Measurements from ENCODE around the gene LOXHD1. TPM values are rescaled to one million over a fixed set of nuclear protein-coding genes. Genes with fewer than 3 reads are reported as not detected.

Gene LOXHD1
- total and polyA plus RNA-seq, 2 donors from 2014 or later = 0.25 TPM; not detected in 1

DNA sequence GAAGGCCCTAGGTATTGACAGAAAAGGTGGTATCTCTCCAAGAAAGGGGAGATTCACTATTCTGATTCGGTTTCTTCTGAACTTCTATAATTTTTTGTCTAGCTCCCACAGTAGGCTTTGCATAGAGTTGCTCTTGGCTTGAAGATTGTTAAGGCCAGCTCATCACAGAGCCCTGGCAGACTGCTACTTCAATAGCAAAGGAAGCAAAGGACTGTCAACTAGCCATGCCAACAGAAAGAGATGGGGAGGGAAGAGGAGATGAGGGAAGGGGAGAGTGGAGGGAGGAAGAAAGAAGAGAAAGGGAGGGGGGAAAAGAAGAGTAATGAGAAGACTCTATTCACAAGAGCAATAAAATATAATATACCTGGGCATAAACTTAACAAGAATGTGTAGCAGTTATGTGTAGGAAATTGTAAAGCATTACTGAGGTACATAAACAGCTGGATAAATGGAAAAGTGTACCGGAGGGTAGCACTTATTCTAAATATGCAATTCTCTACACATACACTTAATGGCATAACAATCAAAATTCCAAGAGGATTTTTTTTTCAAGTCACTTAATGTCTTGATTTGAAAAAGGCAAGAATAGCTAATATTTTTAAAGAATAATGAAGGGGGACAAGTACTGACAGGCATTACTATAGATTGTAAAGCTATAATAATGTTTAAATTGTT is 102.5 kb downstream of the LOXHD1 start:
- intact Hi-C loops (cut with DNase I) = no loop called here
- TF ChIP-seq, protein P1, sequence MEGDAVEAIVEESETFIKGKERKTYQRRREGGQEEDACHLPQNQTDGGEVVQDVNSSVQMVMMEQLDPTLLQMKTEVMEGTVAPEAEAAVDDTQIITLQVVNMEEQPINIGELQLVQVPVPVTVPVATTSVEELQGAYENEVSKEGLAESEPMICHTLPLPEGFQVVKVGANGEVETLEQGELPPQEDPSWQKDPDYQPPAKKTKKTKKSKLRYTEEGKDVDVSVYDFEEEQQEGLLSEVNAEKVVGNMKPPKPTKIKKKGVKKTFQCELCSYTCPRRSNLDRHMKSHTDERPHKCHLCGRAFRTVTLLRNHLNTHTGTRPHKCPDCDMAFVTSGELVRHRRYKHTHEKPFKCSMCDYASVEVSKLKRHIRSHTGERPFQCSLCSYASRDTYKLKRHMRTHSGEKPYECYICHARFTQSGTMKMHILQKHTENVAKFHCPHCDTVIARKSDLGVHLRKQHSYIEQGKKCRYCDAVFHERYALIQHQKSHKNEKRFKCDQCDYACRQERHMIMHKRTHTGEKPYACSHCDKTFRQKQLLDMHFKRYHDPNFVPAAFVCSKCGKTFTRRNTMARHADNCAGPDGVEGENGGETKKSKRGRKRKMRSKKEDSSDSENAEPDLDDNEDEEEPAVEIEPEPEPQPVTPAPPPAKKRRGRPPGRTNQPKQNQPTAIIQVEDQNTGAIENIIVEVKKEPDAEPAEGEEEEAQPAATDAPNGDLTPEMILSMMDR (IDR thresholded peaks at IDR 0.05; ENCODE audit: borderline replicate concordance, extremely low read depth, insufficient read depth) = no peak
- no peak for DNase-seq

GRCh38 chr18:46550609-46551008 is 106.4 kb downstream of the LOXHD1 start:
- Histone ChIP-seq H3K9ac (ENCODE audit: low read length in 3 of 3) (no peak overlapping the region), H3K4me1 (ENCODE audit: control insufficient read depth in 2 of 3, insufficient read depth in 2 of 3, low read depth in 1 of 3, low read length in 3 of 3) (no peaks in the 10 kb centered on the region), H3K36me3 (ENCODE audit: control insufficient read depth in 2 of 3, insufficient read depth in 3 of 3, low read length in 3 of 3) (no peaks in the 10 kb centered on the region), H3K9me3 (ENCODE audit: control insufficient read depth in 2 of 3, insufficient read depth in 1 of 3, low read length in 3 of 3) (no peaks in the 10 kb centered on the region), H3K27me3 (ENCODE audit: control insufficient read depth, insufficient read depth, low read length) (no peaks in the 10 kb centered on the region), H3K27ac (ENCODE audit: low read depth in 2 of 2, low read length in 2 of 2) (no peak overlapping the region), H3K4me3 (ENCODE audit: low read length in 3 of 3) (no peak overlapping the region)
- TF ChIP-seq, protein P1 (IDR thresholded peaks at IDR 0.05; ENCODE audit: borderline replicate concordance, extremely low read depth, insufficient read depth) = no peak
- FAIRE-seq (no peak), DNase-seq (no peak)
- intact Hi-C loops (cut with DNase I) = no loop called here

More for the DNA sequence above, 102.5 kb downstream of the LOXHD1 start:
- no peak for FAIRE-seq
- H3K9me3 ChIP-seq (ENCODE audit: control insufficient read depth in 2 of 3, insufficient read depth in 1 of 3, low read length in 3 of 3) = no peaks in the 10 kb centered on the region
- H3K9ac ChIP-seq (ENCODE audit: low read length in 3 of 3) = no peak overlapping the region
- H3K27me3 ChIP-seq (ENCODE audit: control insufficient read depth, insufficient read depth, low read length) = no peaks in the 10 kb centered on the region
- no peaks in the 10 kb centered on the region for H3K4me1 ChIP-seq (ENCODE audit: control insufficient read depth in 2 of 3, insufficient read depth in 2 of 3, low read depth in 1 of 3, low read length in 3 of 3)
- H3K27ac ChIP-seq (ENCODE audit: low read depth in 2 of 2, low read length in 2 of 2) = no peak overlapping the region
- H3K4me3 ChIP-seq (ENCODE audit: low read length in 3 of 3) = no peak overlapping the region
- no peaks in the 10 kb centered on the region for H3K36me3 ChIP-seq (ENCODE audit: control insufficient read depth in 2 of 3, insufficient read depth in 3 of 3, low read length in 3 of 3)

DNA sequence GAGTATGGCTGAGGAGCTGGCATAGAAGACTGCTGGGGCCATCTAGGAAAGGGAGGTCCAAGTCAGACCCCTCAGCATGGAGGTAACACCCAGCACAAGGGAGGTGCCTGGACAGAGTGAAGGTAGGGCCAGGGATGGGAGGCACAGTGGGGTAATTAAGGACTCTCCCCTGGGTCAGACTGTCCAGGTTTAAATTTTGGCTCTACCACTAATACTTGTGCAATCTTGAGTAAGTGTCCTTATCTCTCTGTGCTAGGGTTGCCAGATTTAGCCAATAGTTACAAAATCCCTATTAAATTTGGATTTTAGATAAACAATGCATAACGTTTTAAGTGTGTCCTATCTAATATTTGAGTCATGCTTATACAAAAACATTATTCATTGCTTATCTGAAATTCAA is 109.5 kb downstream of the LOXHD1 start:
- TF ChIP-seq, protein P1 (IDR thresholded peaks at IDR 0.05; ENCODE audit: borderline replicate concordance, extremely low read depth, insufficient read depth) = no peak
- Histone ChIP-seq H3K27me3 (ENCODE audit: control insufficient read depth, insufficient read depth, low read length) (no peaks in the 10 kb centered on the region), H3K36me3 (ENCODE audit: control insufficient read depth in 2 of 3, insufficient read depth in 3 of 3, low read length in 3 of 3) (no peaks in the 10 kb centered on the region), H3K4me3 (ENCODE audit: low read length in 3 of 3) (no peak overlapping the region), H3K27ac (ENCODE audit: low read depth in 2 of 2, low read length in 2 of 2) (no peak overlapping the region), H3K9ac (ENCODE audit: low read length in 3 of 3) (no peak overlapping the region), H3K4me1 (ENCODE audit: control insufficient read depth in 2 of 3, insufficient read depth in 2 of 3, low read depth in 1 of 3, low read length in 3 of 3) (no peaks in the 10 kb centered on the region), H3K9me3 (ENCODE audit: control insufficient read depth in 2 of 3, insufficient read depth in 1 of 3, low read length in 3 of 3) (no peaks in the 10 kb centered on the region)
- intact Hi-C loops (cut with DNase I) = no loop called here
- no peak for FAIRE-seq
- no peak for DNase-seq
